KMS-11 (cell line): ENCODE measurements around the gene DYRK1A.

Source experiments
- H2AFZ ChIP-seq: fragments of 200-600 bp; sonication (generic); 2 replicates; pipeline ENCODE4 v1.6.1; 2016; ENCODE audit warnings: antibody characterized with exemption, mixed run types, low read depth
- H3K27ac ChIP-seq: fragments of 200-600 bp; sonication (generic); 2 replicates; pipeline ENCODE4 v1.6.1; 2016; ENCODE audit warnings: mild to moderate bottlenecking, mixed run types
- H3K27me3 ChIP-seq: fragments of 200-600 bp; sonication (generic); 2 replicates; pipeline ENCODE4 v1.6.1; 2017; ENCODE audit warnings: mild to moderate bottlenecking, low read depth, mixed run types, moderate library complexity; ENCODE audit not compliant: insufficient read depth
- H3K36me3 ChIP-seq: fragments of 200-600 bp; sonication (generic); 2 replicates; pipeline ENCODE4 v1.6.1; 2017; ENCODE audit warnings: mild to moderate bottlenecking, mixed run types; ENCODE audit not compliant: insufficient read depth
- H3K4me1 ChIP-seq: fragments of 200-600 bp; sonication (generic); 2 replicates; pipeline ENCODE4 v1.6.1; 2016; ENCODE audit warnings: mild to moderate bottlenecking, low read depth, mixed run types; ENCODE audit not compliant: poor library complexity, severe bottlenecking
- H3K4me2 ChIP-seq: fragments of 200-600 bp; sonication (generic); 2 replicates; pipeline ENCODE4 v1.7.0; 2016; ENCODE audit warnings: mild to moderate bottlenecking, mixed run types
- H3K4me3 ChIP-seq: fragments of 200-600 bp; sonication (generic); IDR thresholded peaks from 2 replicates; pipeline ENCODE4 v1.6.1; 2017; ENCODE audit warnings: low read depth, low read length, mixed read lengths; ENCODE audit not compliant: insufficient read depth
- H3K79me2 ChIP-seq: fragments of 200-600 bp; sonication (generic); 2 replicates; pipeline ENCODE4 v1.6.1; 2016; ENCODE audit warnings: low read depth, mixed run types; ENCODE audit not compliant: insufficient read depth
- H3K9ac ChIP-seq: fragments of 200-600 bp; sonication (generic); 2 replicates; pipeline ENCODE4 v1.6.1; 2016; ENCODE audit warnings: mild to moderate bottlenecking, mixed run types
- H4K20me1 ChIP-seq: fragments of 200-600 bp; sonication (generic); 2 replicates; pipeline ENCODE4 v1.6.1; 2016; ENCODE audit warnings: mild to moderate bottlenecking, mixed run types; ENCODE audit not compliant: insufficient read depth
- TF ChIP-seq, protein P1 (sequence below): fragments of 200-600 bp; sonication (generic); conservative IDR thresholded peaks from 2 replicates; pipeline ENCODE4 v1.6.1; 2017; ENCODE audit warnings: low read depth, mild to moderate bottlenecking, antibody characterized with exemption, low read length, moderate library complexity, mixed read lengths

Gene DYRK1A

DNA sequence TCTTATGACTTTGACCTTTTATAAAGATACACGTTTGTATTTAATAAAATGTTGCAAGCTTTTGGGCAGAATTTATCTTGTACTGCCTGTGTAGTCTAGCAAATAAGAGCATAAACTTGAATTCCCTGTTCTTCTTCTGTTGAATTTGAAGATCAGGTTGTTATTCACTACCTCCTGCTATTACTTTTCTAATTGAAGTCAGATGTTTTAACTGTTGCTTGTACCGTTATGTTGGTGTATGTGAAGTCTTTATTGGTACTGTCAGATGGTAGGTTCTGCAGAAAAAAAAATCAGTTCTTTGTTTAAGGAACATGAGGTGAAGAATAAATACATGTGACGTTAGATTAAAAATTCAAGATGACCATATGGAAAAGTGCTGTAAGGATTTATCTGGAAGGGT, 69.1 kb downstream of the DYRK1A start:
- Histone ChIP-seq H3K36me3 (no peaks in the 10 kb centered on the region), H4K20me1 (peaks cover 12% of the 10 kb centered on the region; the same call in 1 of the 2 replicates), H3K4me2 (no peak overlapping the region), H3K9ac (no peak overlapping the region), H3K4me3 (no peak overlapping the region), H3K79me2 (peaks cover 92% of the 10 kb centered on the region; the same call in 1 of the 2 replicates), H3K4me1 (peaks cover 26% of the 10 kb centered on the region), H2AFZ (no peak overlapping the region), H3K27ac (no peak overlapping the region), H3K27me3 (no peaks in the 10 kb centered on the region)
- TF ChIP-seq, protein P1, sequence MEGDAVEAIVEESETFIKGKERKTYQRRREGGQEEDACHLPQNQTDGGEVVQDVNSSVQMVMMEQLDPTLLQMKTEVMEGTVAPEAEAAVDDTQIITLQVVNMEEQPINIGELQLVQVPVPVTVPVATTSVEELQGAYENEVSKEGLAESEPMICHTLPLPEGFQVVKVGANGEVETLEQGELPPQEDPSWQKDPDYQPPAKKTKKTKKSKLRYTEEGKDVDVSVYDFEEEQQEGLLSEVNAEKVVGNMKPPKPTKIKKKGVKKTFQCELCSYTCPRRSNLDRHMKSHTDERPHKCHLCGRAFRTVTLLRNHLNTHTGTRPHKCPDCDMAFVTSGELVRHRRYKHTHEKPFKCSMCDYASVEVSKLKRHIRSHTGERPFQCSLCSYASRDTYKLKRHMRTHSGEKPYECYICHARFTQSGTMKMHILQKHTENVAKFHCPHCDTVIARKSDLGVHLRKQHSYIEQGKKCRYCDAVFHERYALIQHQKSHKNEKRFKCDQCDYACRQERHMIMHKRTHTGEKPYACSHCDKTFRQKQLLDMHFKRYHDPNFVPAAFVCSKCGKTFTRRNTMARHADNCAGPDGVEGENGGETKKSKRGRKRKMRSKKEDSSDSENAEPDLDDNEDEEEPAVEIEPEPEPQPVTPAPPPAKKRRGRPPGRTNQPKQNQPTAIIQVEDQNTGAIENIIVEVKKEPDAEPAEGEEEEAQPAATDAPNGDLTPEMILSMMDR: no peak

- Histone ChIP-seq H2AFZ (no peak overlapping the region), H4K20me1 (peaks cover 17% of the 10 kb centered on the region; the same call in 1 of the 2 replicates), H3K27me3 (no peaks in the 10 kb centered on the region), H3K4me3 (no peak overlapping the region), H3K9ac (no peak overlapping the region), H3K27ac (no peak overlapping the region), H3K4me1 (peaks cover 21% of the 10 kb centered on the region), H3K36me3 (no peaks in the 10 kb centered on the region), H3K79me2 (peaks cover 92% of the 10 kb centered on the region; the same call in 1 of the 2 replicates), H3K4me2 (no peak overlapping the region)
- TF ChIP-seq, protein P1: no peak
Measured at GRCh38 chr21:37436174-37436573, 69.6 kb downstream of the DYRK1A start.

GRCh38 chr21:37437376-37438080, 71.0 kb downstream of the DYRK1A start:
- Histone ChIP-seq H4K20me1 (peaks cover 21% of the 10 kb centered on the region; the same call in 1 of the 2 replicates), H3K4me2 (no peak overlapping the region), H3K27ac (no peak overlapping the region), H3K4me3 (no peak overlapping the region), H2AFZ (no peak overlapping the region), H3K4me1 (peaks cover 12% of the 10 kb centered on the region), H3K9ac (no peak overlapping the region), H3K36me3 (no peaks in the 10 kb centered on the region), H3K79me2 (peaks cover 92% of the 10 kb centered on the region; the same call in 1 of the 2 replicates), H3K27me3 (no peaks in the 10 kb centered on the region)
- TF ChIP-seq, protein P1: no peak

GRCh38 chr21:37443683-37444082, 77.1 kb downstream of the DYRK1A start:
- peaks cover 3% of the 10 kb centered on the region for H3K4me1 ChIP-seq
- H3K4me2 ChIP-seq: no peak overlapping the region
- H2AFZ ChIP-seq: no peak overlapping the region
- H3K27me3 ChIP-seq: no peaks in the 10 kb centered on the region
- TF ChIP-seq, protein P1: no peak
- no peak overlapping the region for H3K9ac ChIP-seq
- H3K27ac ChIP-seq: no peak overlapping the region
- peaks cover 18% of the 10 kb centered on the region for H4K20me1 ChIP-seq
- no peak overlapping the region for H3K4me3 ChIP-seq
- no peaks in the 10 kb centered on the region for H3K36me3 ChIP-seq
- H3K79me2 ChIP-seq: peaks cover 80% of the 10 kb centered on the region; the same call in 1 of the 2 replicates
